Endothelial cell of umbilical vein (primary cell): ENCODE measurements around the gene KCNMB2. TPM values are rescaled to one million over a fixed set of nuclear protein-coding genes. Genes with fewer than 3 reads are reported as not detected.

Source experiments
- BruUV-seq: library from RNA; stranded (reverse); fragments of 400-500 nt; replicated peaks from 2 replicates; lab custom pipeline; 2021; lab: Mats Ljungman, UMichigan
- CTCF ChIA-PET: fragments of 300-600, 350-600 bp; sonication (Branson Sonifier 250); formaldehyde crosslinking; loops from one replicate; lab custom pipeline; 2021; ENCODE audit warnings: antibody characterized with exemption, inconsistent platforms; lab: Charles Lee
- POLR2A ChIA-PET: fragments of 300-600, 350-600 bp; sonication (Branson Sonifier 250); formaldehyde crosslinking; loops from one replicate; lab custom pipeline; 2021; ENCODE audit warnings: antibody characterized with exemption, inconsistent platforms; lab: Charles Lee
- DNase-seq: peaks from one replicate; pipeline ENCODE4 v3.0.0-alpha.2; 2011; ENCODE audit warnings: low read depth, low spot score
- FAIRE-seq: peaks from 2 replicates; lab custom pipeline; 2011; peaks lifted over from hg19 to GRCh38; lab: Jason Lieb, UNC
- H2AFZ ChIP-seq: 2 replicates; pipeline ENCODE4 v1.6.0; 2012; ENCODE audit warnings: low read depth, low read length, control low read depth, inconsistent platforms
- H3K27ac ChIP-seq: 2 replicates; pipeline ENCODE4 v1.5.1; 2011; ENCODE audit warnings: low read depth, mild to moderate bottlenecking, control low read depth, low read length, moderate library complexity; ENCODE audit not compliant: insufficient read depth
- H3K27me3 ChIP-seq, 2 experiments: 2 replicates each; pipeline versions ENCODE4 v1.6.0 to v1.6.1; 2011; ENCODE audit warnings: low read length in 2 of 2, mixed read lengths in 1 of 2; ENCODE audit not compliant: control insufficient read depth in 2 of 2, insufficient read depth in 2 of 2
- H3K36me3 ChIP-seq, 2 experiments: 2 replicates in 1 of 2; 3 replicates in 1 of 2; pipeline ENCODE4 v1.5.1; 2011; ENCODE audit warnings: low read length in 2 of 2, mild to moderate bottlenecking in 1 of 2, moderate library complexity in 1 of 2; ENCODE audit not compliant: control insufficient read depth in 2 of 2, insufficient read depth in 2 of 2; ENCODE audit errors: extremely low read depth in 1 of 2
- H3K4me1 ChIP-seq: 3 replicates; pipeline ENCODE4 v1.5.1; 2011; ENCODE audit warnings: mild to moderate bottlenecking, low read length; ENCODE audit not compliant: control insufficient read depth, insufficient read depth; ENCODE audit errors: extremely low read depth
- H3K4me2 ChIP-seq: 2 replicates; pipeline ENCODE4 v1.6.1; 2011; ENCODE audit warnings: low read length, control low read depth, mixed read lengths; ENCODE audit not compliant: insufficient read depth
- H3K4me3 ChIP-seq, 3 experiments: fragments of 200-600 bp in 1 of 3; sonication (generic), shearing (Covaris generic) in 1 of 3; replicated peaks in 1 of 3; 2 replicates each; pipeline ENCODE4 v1.5.1; 2011 to 2016; ENCODE audit warnings: control low read depth in 3 of 3, low read length in 3 of 3, mild to moderate bottlenecking in 2 of 3, inconsistent platforms in 1 of 3, low read depth in 1 of 3, moderate library complexity in 1 of 3; ENCODE audit not compliant: insufficient read depth in 1 of 3
- H3K79me2 ChIP-seq: 2 replicates; pipeline ENCODE4 v1.6.0; 2012; ENCODE audit warnings: low read length, inconsistent platforms; ENCODE audit not compliant: control insufficient read depth, insufficient read depth
- H3K9ac ChIP-seq: replicated peaks from 2 replicates; pipeline ENCODE3; 2011; ENCODE audit warnings: low read length, control low read depth; ENCODE audit not compliant: insufficient read depth; ENCODE audit errors: extremely low read depth
- H3K9me1 ChIP-seq: replicated peaks from 3 replicates; pipeline ENCODE4 v1.6.0; 2011; ENCODE audit warnings: mild to moderate bottlenecking, low read length; ENCODE audit not compliant: control insufficient read depth, insufficient read depth; ENCODE audit errors: extremely low read depth
- H3K9me3 ChIP-seq: replicated peaks from 2 replicates; pipeline ENCODE4 v1.5.1; 2012; ENCODE audit warnings: low read length, inconsistent platforms; ENCODE audit not compliant: control insufficient read depth, insufficient read depth
- H4K20me1 ChIP-seq: replicated peaks from 2 replicates; pipeline ENCODE3; 2011; ENCODE audit warnings: mild to moderate bottlenecking, low read length; ENCODE audit not compliant: control insufficient read depth, insufficient read depth; ENCODE audit errors: extremely low read depth
- CTCF ChIP-seq, 2 donors: IDR thresholded peaks; 1 replicate in 1 of 2; 2 replicates in 1 of 2; pipeline ENCODE4 v1.5.1; 2011; ENCODE audit warnings: low read length in 2 of 2, mild to moderate bottlenecking in 2 of 2, moderate library complexity in 2 of 2, control low read depth in 1 of 2, inconsistent platforms in 1 of 2, low read depth in 1 of 2; ENCODE audit not compliant: insufficient read depth in 1 of 2; ENCODE audit errors: extremely low read depth in 1 of 2
- EZH2 ChIP-seq: IDR thresholded peaks from 2 replicates; pipeline ENCODE4 v1.6.1; 2012; ENCODE audit warnings: borderline replicate concordance, low read depth, mild to moderate bottlenecking, moderate library complexity, low read length, inconsistent platforms; ENCODE audit not compliant: severe bottlenecking
- FOS ChIP-seq: IDR thresholded peaks from 2 replicates; pipeline ENCODE4 v1.6.1; 2011; ENCODE audit warnings: mild to moderate bottlenecking, low read length, moderate library complexity, borderline replicate concordance; ENCODE audit not compliant: insufficient read depth
- GATA2 ChIP-seq: IDR thresholded peaks from 2 replicates; pipeline ENCODE4 v1.7.0; 2011; ENCODE audit warnings: low read depth, mild to moderate bottlenecking, moderate library complexity, mixed read lengths, low read length; ENCODE audit not compliant: insufficient read length, insufficient read depth
- JUN ChIP-seq: IDR thresholded peaks from 2 replicates; pipeline ENCODE4 v1.6.1; 2011; ENCODE audit warnings: borderline replicate concordance, low read depth; ENCODE audit not compliant: insufficient read length, insufficient read depth
- MAX ChIP-seq: IDR thresholded peaks from 2 replicates; pipeline ENCODE4 v1.6.1; 2011; ENCODE audit not compliant: insufficient read depth, insufficient read length
- MYC ChIP-seq: IDR thresholded peaks from one replicate; pipeline ENCODE4 v1.6.1; 2011; ENCODE audit warnings: mild to moderate bottlenecking, low read depth, low read length
- POLR2A ChIP-seq: IDR thresholded peaks from 2 replicates; pipeline ENCODE4 v1.6.1; 2012; ENCODE audit warnings: low read depth, mild to moderate bottlenecking, control low read depth, low read length
- POLR2AphosphoS5 ChIP-seq: IDR thresholded peaks from 2 replicates; pipeline ENCODE4 v1.6.1; 2012; ENCODE audit warnings: low read depth, mild to moderate bottlenecking, control low read depth, low read length, moderate library complexity; ENCODE audit not compliant: insufficient read depth
- dilution Hi-C: fragments of 300-500 bp; cut with MboI; formaldehyde crosslinking; loops from one replicate; pipeline ENCODE4 v1.15.0; 2019; ENCODE audit warnings: low sequenced_read_pairs; ENCODE audit not compliant: extremely low pct_ligation_motif_present
- intact Hi-C: fragments of 100-400 bp; cut with micrococcal nuclease; formaldehyde crosslinking; loops from one replicate; pipeline ENCODE4 v1.10.0; 2022
- polyA plus RNA-seq, 4 experiments: library from polyadenylated mRNA; depleted of rRNA in 3 of 4; stranded (reverse) in 3 of 4; unstranded in 1 of 4; fragments of >200 nt; gene quantifications; 2 replicates each; pipeline versions ENCODE4 v1.2.1 to v1.2.3, GENCODE V29; 2011 to 2012; ENCODE audit warnings: missing spikeins in 1 of 4
- total RNA-seq: library from RNA; stranded (reverse); gene quantifications from 2 replicates; pipeline ENCODE4 v1.2.3, GENCODE V29; 2021

The KCNMB2 gene
- total and polyA plus RNA-seq, 2 donors (not counting 3 experiments of a cell fraction or from before 2014, with no cell fraction given), result not detected

GRCh38 chr3:178875157-178875556 is 338.9 kb downstream of the KCNMB2 start:
- H3K36me3 ChIP-seq, result no peaks in the 10 kb centered on the region
- no peak overlapping the region for H3K4me3 ChIP-seq
- no peaks in the 10 kb centered on the region for H3K9me3 ChIP-seq
- dilution Hi-C loops (no loop called here), intact Hi-C loops (no loop called here)
- H3K79me2 ChIP-seq, result no peaks in the 10 kb centered on the region
- FAIRE-seq, result no peak
- H4K20me1 ChIP-seq, result no peaks in the 10 kb centered on the region
- no peaks in the 10 kb centered on the region for H3K4me1 ChIP-seq
- BruUV-seq, result no TSS peak
- H3K4me2 ChIP-seq, result no peak overlapping the region
- H3K27me3 ChIP-seq, result no peaks in the 10 kb centered on the region
- no peak for TF ChIP-seq MAX
- no peak for TF ChIP-seq POLR2A
- TF ChIP-seq CTCF (IDR thresholded peaks at IDR 0.05; ENCODE audit: extremely low read depth in 1 of 2, insufficient read depth in 1 of 2, low read depth in 1 of 2, low read length in 2 of 2), result no peak
- no peak for TF ChIP-seq POLR2AphosphoS5
- no peak for TF ChIP-seq GATA2
- no peak for TF ChIP-seq EZH2
- TF ChIP-seq FOS, result no peak
- no peak for TF ChIP-seq JUN
- no peak for TF ChIP-seq MYC
- CTCF ChIA-PET, result no interaction called here
- H3K9ac ChIP-seq, result no peak overlapping the region
- POLR2A ChIA-PET, result no interaction called here
- no peak overlapping the region for H3K27ac ChIP-seq
- no peaks in the 10 kb centered on the region for H3K9me1 ChIP-seq
- DNase-seq, result no peak
- no peak overlapping the region for H2AFZ ChIP-seq
